ENCODE data around the gene PCDHGA5. TPM values are rescaled to one million over a fixed set of nuclear protein-coding genes. Genes with fewer than 3 reads are reported as not detected.

Gene PCDHGA5
- total RNA-seq, 4 donors from 2014 or later: 2.7 to 5.8 (median 3.3) TPM

GRCh38 chr5:141328231-141328630, 35.7 kb upstream of the PCDHGA5 start:
- no peak for TF ChIP-seq CTCF (IDR thresholded peaks at IDR 0.05; ENCODE audit: low read depth)

DNA sequence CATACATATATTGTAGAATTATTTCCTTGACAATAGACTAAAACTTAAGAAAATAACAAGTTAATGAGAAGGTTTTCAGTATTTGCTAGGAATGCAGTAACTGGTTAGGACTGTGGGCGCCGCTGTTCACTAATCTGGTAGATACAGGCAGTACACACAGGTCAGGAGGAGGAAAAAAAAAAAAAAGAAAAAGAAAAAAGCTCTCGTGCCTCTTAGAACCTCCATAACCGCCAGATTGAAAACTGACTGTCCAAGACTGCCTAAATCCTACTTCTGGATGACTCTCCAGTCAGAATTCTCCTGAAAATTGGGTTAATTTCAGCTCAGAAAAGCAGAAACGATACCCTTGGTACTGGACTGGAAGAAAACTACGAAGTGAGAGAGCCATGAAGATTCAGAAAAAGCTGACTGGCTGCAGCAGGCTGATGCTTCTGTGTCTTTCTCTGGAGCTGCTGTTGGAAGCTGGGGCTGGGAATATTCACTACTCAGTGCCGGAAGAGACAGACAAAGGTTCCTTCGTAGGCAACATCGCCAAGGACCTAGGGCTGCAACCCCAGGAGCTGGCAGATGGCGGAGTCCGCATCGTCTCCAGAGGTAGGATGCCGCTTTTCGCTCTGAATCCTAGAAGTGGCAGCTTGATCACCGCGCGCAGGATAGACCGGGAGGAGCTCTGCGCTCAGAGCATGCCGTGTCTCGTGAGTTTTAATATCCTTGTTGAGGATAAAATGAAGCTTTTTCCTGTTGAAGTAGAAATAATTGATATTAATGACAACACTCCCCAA, 33.5 kb upstream of the PCDHGA5 start, which contains the start of gene PCDHGA1:
Gene PCDHGA1 (plus strand): TSS at position 216 of the 782 bp plus-strand sequence.
- TF ChIP-seq CTCF (IDR thresholded peaks at IDR 0.05; ENCODE audit: low read depth): no peak

DNA sequence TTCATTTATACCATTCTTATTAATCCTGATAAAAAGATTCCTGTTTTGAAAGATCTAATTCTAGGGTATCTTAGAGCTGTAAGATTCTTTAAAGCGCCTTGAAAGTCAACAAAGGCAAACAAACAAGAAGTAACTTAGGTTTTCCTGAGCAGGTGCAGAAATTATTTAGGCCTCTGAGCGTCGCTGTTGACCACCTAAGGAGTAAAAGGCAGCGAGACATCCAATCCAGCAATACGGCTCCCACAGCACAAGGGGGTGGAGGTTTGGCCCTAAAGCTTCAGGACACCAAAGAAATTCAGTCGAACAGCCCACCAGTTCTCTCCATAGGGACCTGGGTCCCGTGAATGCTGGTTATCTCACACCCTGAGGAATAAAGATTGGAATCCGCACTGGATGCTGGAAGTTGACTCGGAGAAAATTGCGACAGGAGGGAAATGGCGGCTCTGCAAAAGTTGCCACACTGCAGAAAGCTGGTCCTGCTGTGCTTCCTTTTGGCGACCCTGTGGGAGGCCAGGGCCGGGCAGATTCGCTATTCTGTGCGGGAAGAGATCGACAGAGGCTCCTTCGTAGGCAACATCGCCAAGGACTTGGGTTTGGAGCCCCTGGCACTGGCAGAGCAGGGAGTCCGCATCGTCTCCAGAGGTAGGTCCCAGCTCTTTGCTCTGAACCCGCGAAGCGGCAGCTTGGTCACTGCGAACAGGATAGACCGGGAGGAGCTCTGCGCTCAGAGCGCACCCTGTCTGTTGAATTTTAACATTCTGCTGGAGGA, 25.2 kb upstream of the PCDHGA5 start, which contains the start of gene PCDHGA2:
Gene PCDHGA2 (plus strand): TSS at position 223 of the 769 bp plus-strand sequence.
- no peak for TF ChIP-seq CTCF (IDR thresholded peaks at IDR 0.05; ENCODE audit: low read depth)

DNA sequence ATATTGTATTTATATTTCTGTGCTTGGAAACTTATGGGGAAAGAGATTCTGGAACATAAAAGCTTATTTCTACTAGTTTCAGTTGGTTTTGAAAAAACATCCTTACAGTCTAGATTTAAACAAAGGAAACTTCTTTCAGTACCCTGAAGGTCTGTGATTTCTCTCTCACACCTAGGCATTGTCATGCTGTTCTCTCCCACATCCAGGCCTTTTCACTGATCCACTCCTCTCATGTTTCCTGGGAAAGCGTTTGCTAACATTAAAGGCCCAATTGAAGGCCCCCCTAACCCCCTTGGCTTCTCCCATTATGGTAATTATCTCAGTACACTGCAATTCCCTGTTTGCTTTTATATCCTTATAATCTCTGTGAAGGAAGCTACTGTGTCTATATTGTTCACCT, 21.2 kb upstream of the PCDHGA5 start:
- TF ChIP-seq CTCF (IDR thresholded peaks at IDR 0.05; ENCODE audit: low read depth): no peak

DNA sequence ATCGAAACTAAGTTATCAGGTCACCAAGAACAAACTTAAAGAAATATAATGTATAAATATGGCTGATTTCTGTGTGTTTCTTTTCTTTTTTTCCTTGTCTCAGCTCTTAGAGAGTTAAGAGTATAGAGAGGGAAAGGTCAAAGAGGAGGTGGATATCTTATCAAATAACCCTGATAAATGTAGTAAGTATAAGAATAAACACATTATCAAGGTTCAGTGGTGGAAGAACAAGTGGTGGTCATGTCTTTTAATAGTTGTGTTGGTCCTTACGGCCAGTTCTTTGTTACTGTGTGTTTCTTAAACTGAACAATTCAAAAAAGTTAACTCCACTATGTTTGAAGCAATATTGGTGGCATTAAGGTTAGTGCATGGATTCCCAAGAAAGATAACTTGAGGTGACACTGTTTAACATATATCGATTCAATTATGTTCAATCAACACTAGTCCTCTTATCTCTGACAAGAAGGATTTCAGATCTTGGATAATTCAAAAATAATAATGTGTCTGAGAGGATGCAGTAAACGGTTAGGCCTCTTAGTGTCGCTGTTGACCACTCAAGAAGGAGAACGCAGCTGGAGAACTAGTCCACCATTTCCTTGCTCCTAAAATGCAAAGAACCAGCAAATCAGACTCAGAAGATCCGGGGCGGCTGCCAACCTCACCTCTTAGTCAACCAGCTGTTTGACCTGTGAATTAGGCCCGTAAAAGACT, 20.6 kb upstream of the PCDHGA5 start, which contains the start of gene PCDHGA3:
Gene PCDHGA3 (plus strand): TSS at position 588 of the 711 bp plus-strand sequence. CDS start 205 bp downstream, outside the sequence.
- TF ChIP-seq CTCF (IDR thresholded peaks at IDR 0.05; ENCODE audit: low read depth): no peak

GRCh38 chr5:141343953-141344463, 20.0 kb upstream of the PCDHGA5 start:
- TF ChIP-seq CTCF (IDR thresholded peaks at IDR 0.05; ENCODE audit: low read depth): no peak
